SU-DHL-6 (cell line): ENCODE results near the gene DAAM1.

Experiments
- H2AFZ ChIP-seq: fragments of 200-600 bp; sonication (generic); 2 replicates; pipeline ENCODE4 v1.6.1; 2014; ENCODE audit warnings: low read depth, mild to moderate bottlenecking, moderate library complexity, mixed read lengths, antibody characterized with exemption, low read length; ENCODE audit not compliant: severe bottlenecking
- H3F3A ChIP-seq: fragments of 200-600 bp; shearing (Covaris generic); 2 replicates; pipeline ENCODE4 v1.6.0; 2016; ENCODE audit warnings: antibody characterized with exemption, mild to moderate bottlenecking; ENCODE audit not compliant: insufficient read depth
- H3K27ac ChIP-seq: fragments of 200-600 bp; sonication (generic); 2 replicates; pipeline ENCODE4 v1.5.1; 2016; ENCODE audit warnings: low read depth, mild to moderate bottlenecking, low read length, moderate library complexity, mixed read lengths
- H3K27me3 ChIP-seq: fragments of 200-600 bp; sonication (generic), shearing (Covaris generic); 2 replicates; pipeline ENCODE4 v1.6.0; 2014; ENCODE audit warnings: mild to moderate bottlenecking, low read length
- H3K36me3 ChIP-seq: fragments of 200-600 bp; sonication (generic); 2 replicates; pipeline ENCODE4 v1.6.1; 2014; ENCODE audit warnings: mild to moderate bottlenecking, low read length, mixed read lengths
- H3K4me2 ChIP-seq: fragments of 300-600, 200-600 bp; shearing (Covaris generic), sonication (generic); 2 replicates; pipeline ENCODE4 v1.6.0; 2014; ENCODE audit warnings: low read length, low read depth, mild to moderate bottlenecking; ENCODE audit not compliant: poor library complexity, severe bottlenecking
- H3K4me3 ChIP-seq: fragments of 200-600 bp; sonication (generic); 2 replicates; pipeline ENCODE4 v1.5.1; 2014; ENCODE audit warnings: antibody characterized with exemption, low read length, mild to moderate bottlenecking, mixed read lengths; ENCODE audit not compliant: insufficient read depth, poor library complexity, severe bottlenecking
- H3K79me2 ChIP-seq: fragments of 200-600 bp; sonication (generic); 2 replicates; pipeline ENCODE4 v1.6.1; 2014; ENCODE audit warnings: mild to moderate bottlenecking, low read length, moderate library complexity; ENCODE audit not compliant: insufficient read depth
- H3K9ac ChIP-seq: fragments of 200-600 bp; sonication (generic); 2 replicates; pipeline ENCODE4 v1.7.0; 2014; ENCODE audit warnings: mild to moderate bottlenecking, low read length
- H3K9me2 ChIP-seq: fragments of 200-600 bp; sonication (generic); replicated peaks from 2 replicates; pipeline ENCODE4 v1.6.1; 2014; ENCODE audit warnings: low read length; ENCODE audit not compliant: insufficient read depth
- H3K9me3 ChIP-seq: fragments of 200-600 bp; sonication (generic); 2 replicates; pipeline ENCODE4 v1.6.1; 2014; ENCODE audit warnings: low read length, mixed read lengths; ENCODE audit not compliant: insufficient read depth
- H4K20me1 ChIP-seq: fragments of 200-600 bp; sonication (generic); 2 replicates; pipeline ENCODE4 v1.6.1; 2014; ENCODE audit warnings: low read depth, mild to moderate bottlenecking, antibody characterized with exemption, low read length, moderate library complexity, mixed read lengths
- CTCF ChIP-seq: fragments of 200-600 bp; sonication (generic); IDR thresholded peaks from one replicate; pipeline ENCODE4 v1.5.1; 2017; ENCODE audit warnings: antibody characterized with exemption, mild to moderate bottlenecking, low read length, moderate library complexity; ENCODE audit not compliant: insufficient read depth, poor library complexity, severe bottlenecking
- EZH2phosphoT487 ChIP-seq: fragments of 200-600 bp; sonication (generic), shearing (Covaris generic); conservative IDR thresholded peaks from 2 replicates; pipeline ENCODE4 v1.6.1; 2018; ENCODE audit warnings: mild to moderate bottlenecking, antibody characterized with exemption, low read length, moderate library complexity, mixed read lengths

Gene DAAM1

GRCh38 chr14:59356312-59356711 lies 167.8 kb downstream of the DAAM1 start:
- H3K9ac ChIP-seq, result peak overlapping the region; percentile 43
- peaks cover 6% of the 10 kb centered on the region for H3K36me3 ChIP-seq
- H3F3A ChIP-seq, result peaks cover 91% of the 10 kb centered on the region
- TF ChIP-seq EZH2phosphoT487 (no peak), CTCF (no peak)
- no peaks in the 10 kb centered on the region for H3K27me3 ChIP-seq
- no peaks in the 10 kb centered on the region for H3K9me2 ChIP-seq
- H3K4me2 ChIP-seq, result peak overlapping the region; percentile 98
- peaks cover 7% of the 10 kb centered on the region; the same call in 1 of the 2 replicates for H3K79me2 ChIP-seq
- H3K9me3 ChIP-seq, result no peaks in the 10 kb centered on the region
- no peak overlapping the region for H2AFZ ChIP-seq
- H3K4me3 ChIP-seq, result peak overlapping the region; percentile 19
- no peaks in the 10 kb centered on the region for H4K20me1 ChIP-seq
- peak overlapping the region; percentile 97 for H3K27ac ChIP-seq

DNA sequence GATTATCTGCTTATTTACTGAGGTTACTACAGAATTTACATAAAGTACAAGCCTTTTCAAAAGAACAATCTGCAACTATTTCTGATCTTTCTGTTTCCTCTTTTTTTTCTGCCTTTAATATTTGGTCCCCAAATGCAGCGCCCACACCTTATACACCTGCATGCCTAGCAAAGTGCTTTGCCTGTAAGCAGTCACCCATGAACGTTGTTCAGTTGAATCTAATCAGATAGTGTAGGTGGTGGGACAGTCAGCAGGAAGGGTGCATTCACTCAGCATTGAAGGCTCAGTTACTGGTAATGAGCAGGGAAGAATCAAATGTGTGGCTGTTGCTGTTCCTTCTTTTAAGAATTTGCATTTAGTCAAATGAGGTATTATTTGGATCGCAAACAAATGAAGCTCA lies 168.3 kb downstream of the DAAM1 start:
- Histone ChIP-seq H3K4me2 (peak overlapping the region; percentile 98), H3K9me3 (no peaks in the 10 kb centered on the region), H3K9ac (peak overlapping the region; percentile 77), H3K27ac (peak overlapping the region; percentile 97), H3K36me3 (peaks cover 6% of the 10 kb centered on the region), H3K4me3 (no peak overlapping the region), H3K9me2 (no peaks in the 10 kb centered on the region), H3F3A (peaks cover 92% of the 10 kb centered on the region), H3K79me2 (peaks cover 9% of the 10 kb centered on the region; the same call in 1 of the 2 replicates), H4K20me1 (no peaks in the 10 kb centered on the region), H3K27me3 (no peaks in the 10 kb centered on the region), H2AFZ (no peak overlapping the region)
- no peak for TF ChIP-seq EZH2phosphoT487
- TF ChIP-seq CTCF, result no peak

DNA sequence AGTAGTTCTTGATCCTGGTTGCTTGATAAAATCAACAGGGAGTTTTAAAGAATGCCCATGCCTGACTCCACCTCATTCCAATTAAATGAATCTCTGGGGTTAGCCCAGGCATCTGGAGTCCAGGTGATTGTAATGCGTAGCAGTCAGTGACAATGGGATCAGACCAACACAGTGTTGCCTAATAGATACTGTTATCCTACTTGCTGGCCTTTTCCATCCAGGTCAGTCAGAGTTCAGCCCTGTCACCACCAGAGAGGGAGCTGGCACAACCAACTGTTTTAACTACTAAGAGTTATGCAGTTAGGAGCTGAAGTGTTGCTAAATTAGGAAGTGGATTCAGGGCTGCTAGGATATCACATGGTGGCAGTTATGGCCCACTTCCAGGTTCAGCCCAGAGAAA lies 169.6 kb downstream of the DAAM1 start:
- peak overlapping the region; percentile 77 for H3K9ac ChIP-seq
- TF ChIP-seq EZH2phosphoT487 (no peak), CTCF (no peak)
- peaks cover 22% of the 10 kb centered on the region for H3K79me2 ChIP-seq
- peak overlapping the region; percentile 21 for H3K4me3 ChIP-seq
- no peak overlapping the region for H2AFZ ChIP-seq
- no peaks in the 10 kb centered on the region for H3K9me3 ChIP-seq
- no peaks in the 10 kb centered on the region for H3K27me3 ChIP-seq
- no peaks in the 10 kb centered on the region for H4K20me1 ChIP-seq
- peak overlapping the region; percentile 97 for H3K27ac ChIP-seq
- H3K36me3 ChIP-seq, result peaks cover 6% of the 10 kb centered on the region
- peak overlapping the region; percentile 98 for H3K4me2 ChIP-seq
- H3K9me2 ChIP-seq, result no peaks in the 10 kb centered on the region
- peaks cover 81% of the 10 kb centered on the region for H3F3A ChIP-seq
